ENCODE measurements around the gene KRTAP10-3.
"Not testable (repeated sequence)": the region's sequence is repeated elsewhere in the genome, so short reads cannot be mapped to it uniquely, and the experiment has no call there.

KRTAP10-3 gene

GRCh38 chr21:44550807-44551206 lies 7.8 kb downstream of the KRTAP10-3 start:
- DNase-seq (ENCODE audit: extremely low spot score) = no peak
- ChIA-PET CTCF (no interaction called here), POLR2A (no interaction called here)
- no peak for TF ChIP-seq CTCF (IDR thresholded peaks at IDR 0.05; ENCODE audit: control extremely low read depth, extremely low read depth, low read depth, missing control alignments)

GRCh38 chr21:44550285-44550684 lies 8.3 kb downstream of the KRTAP10-3 start:
- not testable (repeated sequence) for DNase-seq (ENCODE audit: extremely low spot score)
- CTCF ChIA-PET = interaction anchor here (1.2 to 1.5 kb wide), 2 partner anchors 10 to 12 kb away, joined by 3 to 4 read pairs; partner anchors contain the start of gene KRTAP10-1

GRCh38 chr21:44549525-44550211 lies 8.9 kb downstream of the KRTAP10-3 start:
- no peak for TF ChIP-seq CTCF (IDR thresholded peaks at IDR 0.05; ENCODE audit: control extremely low read depth, extremely low read depth, low read depth, missing control alignments)
- CTCF ChIA-PET = interaction anchor here (1.2 to 1.5 kb wide), 2 partner anchors 10 to 12 kb away, joined by 3 to 4 read pairs; partner anchors contain the start of gene KRTAP10-1
- POLR2A ChIA-PET = no interaction called here
- DNase-seq (ENCODE audit: extremely low spot score) = no peak

More at GRCh38 chr21:44550285-44550684, 8.3 kb downstream of the KRTAP10-3 start:
- POLR2A ChIA-PET = not testable (repeated sequence)

GRCh38 chr21:44548922-44549321 lies 9.7 kb downstream of the KRTAP10-3 start:
- no peak for DNase-seq (ENCODE audit: extremely low spot score)
- no peak for TF ChIP-seq CTCF (IDR thresholded peaks at IDR 0.05; ENCODE audit: control extremely low read depth, extremely low read depth, low read depth, missing control alignments)
- ChIA-PET POLR2A (no interaction called here), CTCF (interaction anchor here (1.2 to 1.5 kb wide), 2 partner anchors 9 to 13 kb away, joined by 3 to 4 read pairs; partner anchors contain the start of gene KRTAP10-1)

GRCh38 chr21:44548381-44548780 lies 10.2 kb downstream of the KRTAP10-3 start:
- ChIA-PET CTCF (no interaction called here), POLR2A (no interaction called here)
- DNase-seq (ENCODE audit: extremely low spot score) = no peak
- no peak for TF ChIP-seq CTCF (IDR thresholded peaks at IDR 0.05; ENCODE audit: control extremely low read depth, extremely low read depth, low read depth, missing control alignments)

- ChIA-PET CTCF (no interaction called here), POLR2A (no interaction called here)
- no peak for DNase-seq (ENCODE audit: extremely low spot score)
- TF ChIP-seq CTCF (IDR thresholded peaks at IDR 0.05; ENCODE audit: control extremely low read depth, extremely low read depth, low read depth, missing control alignments) = no peak
Observed at GRCh38 chr21:44547656-44548331, 10.8 kb downstream of the KRTAP10-3 start.

GRCh38 chr21:44544566-44544965 lies 14.0 kb downstream of the KRTAP10-3 start:
- CTCF ChIA-PET = interaction anchor here (1.0 kb wide), 1 partner anchor 24 kb away, joined by 3 read pairs; no protein-coding TSS in a partner anchor
- DNase-seq (ENCODE audit: extremely low spot score) = no peak
- no peak for TF ChIP-seq CTCF (IDR thresholded peaks at IDR 0.05; ENCODE audit: control extremely low read depth, extremely low read depth, low read depth, missing control alignments)
- POLR2A ChIA-PET = no interaction called here

Data from GM10248 (cell line).